Measurements from ENCODE around the gene ARSI.

Gene ARSI

DNA sequence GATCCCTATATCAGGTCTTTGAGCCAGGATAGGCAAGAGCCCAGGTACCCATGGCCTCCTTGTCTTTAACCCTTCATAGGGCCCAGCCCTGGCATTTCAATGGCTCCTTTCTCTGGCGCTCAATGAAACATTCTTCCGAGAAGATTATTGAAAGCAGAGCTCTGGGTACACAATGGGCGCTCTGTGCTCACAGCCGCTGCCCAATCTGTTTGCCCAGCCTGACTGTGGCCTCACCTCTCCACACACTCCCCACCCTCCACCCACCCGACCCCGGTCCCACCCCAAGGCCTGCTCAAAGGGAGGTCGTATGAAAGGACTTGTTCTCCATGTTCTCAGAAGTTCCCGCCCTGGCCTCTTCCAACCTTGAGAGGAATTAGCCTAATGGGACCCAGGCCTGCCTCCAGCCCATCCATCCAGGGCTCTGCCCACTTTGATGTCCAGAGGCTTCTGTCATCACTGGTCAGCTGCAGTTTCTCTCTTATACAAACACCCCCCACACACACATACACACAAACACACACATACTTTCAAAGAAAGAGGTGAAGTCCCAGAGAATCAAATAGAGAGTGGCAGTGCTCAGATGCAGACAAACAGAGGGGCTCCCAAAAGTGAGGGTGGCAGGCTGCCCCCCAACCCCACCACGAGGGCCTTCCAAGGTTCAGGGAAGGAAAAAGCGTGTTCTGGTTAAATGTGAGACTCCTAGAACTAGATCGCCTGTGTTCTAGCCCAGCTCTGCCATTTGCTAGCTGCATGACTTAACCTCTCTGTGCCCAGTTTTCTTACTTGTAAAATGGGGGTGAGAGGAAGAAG is 5.1 kb upstream of the ARSI start:
- no peak for DNase-seq (ENCODE audit: low read depth)

- DNase-seq (ENCODE audit: low read depth): no peak
These were observed 4.1 kb upstream of the ARSI start for GRCh38 chr5:150306775-150307174.

GRCh38 chr5:150305557-150305956 is 2.9 kb upstream of the ARSI start:
- no peak for DNase-seq (ENCODE audit: low read depth)

GRCh38 chr5:150305095-150305494 is 2.4 kb upstream of the ARSI start:
- no peak for DNase-seq (ENCODE audit: low read depth)

DNA sequence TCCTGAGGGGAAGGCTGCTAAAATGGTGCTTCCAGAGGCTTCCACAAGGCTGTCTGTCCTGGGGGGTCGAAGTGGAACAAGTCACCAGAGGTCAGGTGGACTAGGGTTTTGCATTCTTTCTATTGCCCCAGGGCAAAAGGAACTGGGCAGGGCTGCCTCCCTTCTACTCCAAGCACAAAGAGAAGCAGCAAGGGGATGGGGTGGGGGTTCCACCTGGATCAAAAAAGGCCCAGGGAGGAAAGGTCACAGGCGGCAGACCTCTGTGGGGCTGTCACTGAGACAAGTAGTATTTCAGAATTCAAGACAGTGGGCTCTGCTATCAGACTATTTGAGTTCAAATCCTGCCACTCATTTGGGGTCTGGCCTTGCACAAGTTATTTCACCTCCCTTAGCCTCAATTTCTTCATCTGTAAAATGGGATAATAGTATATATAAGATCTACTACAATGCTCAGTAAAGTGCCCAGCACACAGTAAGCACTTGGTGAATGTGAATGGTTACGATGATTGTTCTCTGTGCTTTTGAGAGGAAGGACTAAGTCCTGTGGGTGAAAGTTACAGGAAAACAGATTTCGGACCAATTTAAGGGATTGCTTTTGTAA is 1.9 kb upstream of the ARSI start:
- no peak for DNase-seq (ENCODE audit: low read depth)

GRCh38 chr5:150303660-150304386 is 1.1 kb upstream of the ARSI start:
- no peak for DNase-seq (ENCODE audit: low read depth)

DNA sequence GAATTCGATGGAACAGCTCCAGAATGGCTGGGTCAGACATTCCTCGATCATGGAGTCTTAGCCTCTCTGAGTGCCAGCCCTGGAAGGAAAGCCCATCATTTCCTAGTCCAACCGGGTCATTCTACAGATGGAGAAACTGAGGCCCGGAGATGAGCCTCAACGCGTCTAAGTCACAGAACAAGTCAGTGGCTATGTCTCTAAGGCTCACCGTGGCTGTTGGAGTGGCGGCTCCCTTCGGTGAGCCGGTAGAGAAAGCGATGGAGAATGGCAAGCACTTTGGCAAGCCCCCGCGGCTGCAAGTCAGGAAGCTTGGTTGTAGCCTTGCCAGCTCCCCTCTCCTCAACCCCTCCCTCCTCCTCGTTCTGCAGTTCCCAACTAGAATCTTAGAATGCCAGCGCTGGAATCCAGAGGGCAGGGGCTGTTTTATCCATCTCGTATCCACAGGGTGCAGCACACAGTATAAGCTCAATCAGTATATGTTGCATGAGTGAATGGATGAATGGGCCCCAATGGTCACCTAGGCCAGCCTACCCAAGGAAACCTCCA is 438 bp upstream of the ARSI start:
- no peak for DNase-seq (ENCODE audit: low read depth)

DNA sequence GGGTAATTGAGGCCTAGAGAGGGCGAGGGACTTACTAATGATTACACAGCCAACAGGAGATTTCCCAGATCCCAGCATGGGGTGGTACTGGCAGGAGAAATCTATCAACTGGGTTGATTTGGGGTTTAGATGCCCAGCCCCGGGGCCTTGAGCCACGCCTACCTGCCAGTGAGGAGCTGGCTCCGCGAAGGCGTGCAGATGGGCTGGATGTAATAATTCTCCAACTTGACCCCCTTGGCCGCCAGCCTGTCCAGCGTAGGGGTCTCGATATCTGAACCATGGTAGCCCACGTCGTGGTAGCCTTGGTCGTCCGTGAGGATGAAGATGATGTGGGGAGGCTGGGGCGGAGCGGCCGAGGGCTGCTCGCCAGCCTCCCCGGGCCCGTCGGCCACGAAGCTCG is 804 bp downstream of the ARSI start:
- DNase-seq (ENCODE audit: low read depth): no peak

DNA sequence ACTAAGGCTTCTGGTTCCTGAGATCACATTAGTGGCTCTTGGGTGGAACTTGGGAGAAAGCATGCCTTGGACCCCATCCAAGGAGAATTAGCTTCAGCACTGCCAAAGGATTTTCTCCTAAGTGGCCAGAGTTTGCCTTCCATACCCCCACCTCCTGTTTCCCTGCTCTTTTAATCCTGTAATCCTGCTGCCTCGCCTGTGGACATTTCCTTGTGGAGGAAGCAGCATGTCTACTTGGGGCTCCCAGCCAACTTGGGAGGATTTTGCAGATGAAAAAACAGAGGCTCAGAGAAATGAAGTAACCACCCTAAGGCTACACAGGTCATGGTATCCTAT is 1.6 kb downstream of the ARSI start:
- no peak for DNase-seq (ENCODE audit: low read depth)

- no peak for DNase-seq (ENCODE audit: low read depth)
These were observed 2.1 kb downstream of the ARSI start for GRCh38 chr5:150300496-150301169.

DNA sequence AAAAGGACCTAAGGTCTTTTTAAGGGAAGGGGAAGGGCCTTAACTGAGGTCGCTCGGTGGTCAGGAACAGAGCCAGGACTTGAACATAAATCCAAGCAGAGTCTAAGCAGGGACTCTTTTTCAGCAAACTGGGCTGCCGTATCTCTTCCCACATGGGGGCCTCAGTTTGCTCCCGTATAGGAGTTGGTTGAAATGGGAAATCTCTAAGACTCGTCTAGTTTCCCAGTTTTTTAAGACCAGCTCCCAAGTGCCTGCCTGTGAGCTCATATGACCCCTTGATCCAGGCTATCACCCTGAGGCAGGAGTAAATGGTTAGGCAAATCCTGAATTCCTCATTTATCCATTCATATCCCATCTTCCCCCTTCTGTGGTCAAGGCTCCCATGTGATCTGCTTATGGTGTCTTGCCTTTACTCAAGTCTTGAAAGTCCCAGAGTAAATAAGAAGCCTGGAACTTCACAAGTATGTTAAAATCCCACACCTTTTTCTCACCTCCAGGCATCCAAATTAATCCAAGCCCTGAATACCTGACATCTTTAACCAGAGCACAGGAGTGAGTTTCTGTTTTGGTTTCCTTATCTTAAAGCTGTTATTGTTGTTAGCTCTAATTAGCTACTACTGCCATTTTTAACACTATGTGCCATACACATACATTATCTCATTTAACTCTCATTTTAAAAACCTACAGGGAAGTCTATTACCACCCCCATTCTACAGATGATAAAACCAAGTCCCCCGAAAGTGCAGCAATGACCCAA is 3.0 kb downstream of the ARSI start:
- DNase-seq (ENCODE audit: low read depth): no peak

DNA sequence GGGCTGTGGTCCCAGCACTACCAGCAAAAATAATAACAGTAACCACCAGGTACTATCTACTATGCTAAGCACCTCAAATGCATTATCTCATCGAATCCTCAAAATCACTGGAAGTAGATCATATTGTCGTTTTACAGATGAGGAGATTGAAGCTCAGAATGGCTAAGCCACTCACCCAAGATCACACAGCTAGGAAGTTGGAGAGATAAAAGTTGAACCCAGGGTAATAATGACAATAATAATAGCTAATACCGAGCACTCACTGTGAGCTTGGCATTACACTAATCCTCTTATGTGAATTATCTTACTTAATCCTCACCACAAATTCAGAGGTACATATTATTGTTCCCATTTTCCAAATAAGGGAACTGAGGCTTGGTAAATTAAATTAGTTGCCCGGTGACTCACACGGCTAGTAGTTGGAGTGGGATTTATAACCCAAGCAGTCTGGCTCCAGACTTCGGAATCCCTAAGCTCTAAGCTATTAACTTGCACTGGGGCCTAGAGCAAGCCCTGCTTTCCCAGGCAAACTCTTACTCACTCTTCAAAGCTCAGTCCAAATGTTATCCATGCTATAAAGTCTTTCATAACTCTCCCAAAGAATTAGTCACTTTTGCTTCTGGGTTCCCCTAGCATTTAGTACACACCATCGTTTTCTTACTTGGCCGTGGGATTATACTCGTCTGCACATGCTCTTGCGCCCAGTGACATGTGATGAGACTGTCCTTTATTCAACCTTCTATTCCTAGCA is 3.8 kb downstream of the ARSI start:
- no peak for DNase-seq (ENCODE audit: low read depth)

- DNase-seq (ENCODE audit: low read depth): no peak
These were observed 4.6 kb downstream of the ARSI start for GRCh38 chr5:150297934-150298595.

DNA sequence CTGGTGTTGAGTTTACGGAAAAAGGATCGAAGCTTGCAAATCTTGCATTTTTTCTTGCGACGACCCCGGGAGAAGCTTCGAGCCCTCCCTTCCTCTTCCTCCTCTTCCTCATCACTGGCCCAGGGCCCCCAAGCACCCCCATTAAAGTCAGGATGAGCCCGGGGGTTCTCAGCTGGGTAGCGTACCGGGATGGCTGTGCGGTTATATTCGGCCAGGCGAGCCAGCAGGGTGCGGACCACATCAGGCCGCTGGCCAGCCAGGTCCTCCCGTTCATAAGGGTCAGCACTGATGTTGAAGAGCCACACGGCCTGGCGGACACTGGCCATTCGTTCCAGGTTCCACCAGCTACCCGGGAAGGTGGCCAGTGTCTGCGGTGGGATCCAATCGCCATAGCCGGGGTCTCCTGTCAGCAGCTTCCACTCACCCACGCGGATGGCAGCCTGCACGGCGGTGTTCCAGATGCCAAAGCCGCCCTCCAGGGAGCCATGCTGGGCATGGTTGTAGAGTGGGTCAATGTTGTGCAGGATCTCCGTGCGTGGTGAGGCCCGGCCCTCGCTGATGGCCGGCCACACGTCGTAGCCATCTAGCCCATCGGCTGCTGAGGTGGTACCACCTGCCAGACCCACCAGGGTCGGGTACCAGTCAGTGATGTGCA is 5.3 kb downstream of the ARSI start:
- no peak for DNase-seq (ENCODE audit: low read depth)

DNA sequence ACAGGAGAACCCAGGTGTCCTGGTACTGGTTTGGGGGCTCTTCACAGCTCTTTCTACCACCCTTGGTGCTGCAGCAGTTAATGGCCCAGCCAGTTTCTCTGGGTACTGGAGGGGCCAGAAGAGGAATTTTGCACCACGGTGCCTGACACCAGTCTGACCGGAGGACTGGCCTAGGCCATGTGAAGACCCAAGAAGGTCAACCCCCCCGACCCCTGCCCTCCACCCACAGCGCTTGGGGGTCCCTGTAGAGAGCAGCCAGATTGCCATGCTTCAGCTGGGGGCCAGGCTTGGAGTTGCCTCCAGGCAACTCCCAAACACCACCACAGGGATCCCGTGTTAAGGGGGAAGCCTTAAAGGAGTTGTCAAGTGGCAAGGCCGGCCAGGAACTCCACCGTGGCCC is 6.2 kb downstream of the ARSI start:
- no peak for DNase-seq (ENCODE audit: low read depth)

DNA sequence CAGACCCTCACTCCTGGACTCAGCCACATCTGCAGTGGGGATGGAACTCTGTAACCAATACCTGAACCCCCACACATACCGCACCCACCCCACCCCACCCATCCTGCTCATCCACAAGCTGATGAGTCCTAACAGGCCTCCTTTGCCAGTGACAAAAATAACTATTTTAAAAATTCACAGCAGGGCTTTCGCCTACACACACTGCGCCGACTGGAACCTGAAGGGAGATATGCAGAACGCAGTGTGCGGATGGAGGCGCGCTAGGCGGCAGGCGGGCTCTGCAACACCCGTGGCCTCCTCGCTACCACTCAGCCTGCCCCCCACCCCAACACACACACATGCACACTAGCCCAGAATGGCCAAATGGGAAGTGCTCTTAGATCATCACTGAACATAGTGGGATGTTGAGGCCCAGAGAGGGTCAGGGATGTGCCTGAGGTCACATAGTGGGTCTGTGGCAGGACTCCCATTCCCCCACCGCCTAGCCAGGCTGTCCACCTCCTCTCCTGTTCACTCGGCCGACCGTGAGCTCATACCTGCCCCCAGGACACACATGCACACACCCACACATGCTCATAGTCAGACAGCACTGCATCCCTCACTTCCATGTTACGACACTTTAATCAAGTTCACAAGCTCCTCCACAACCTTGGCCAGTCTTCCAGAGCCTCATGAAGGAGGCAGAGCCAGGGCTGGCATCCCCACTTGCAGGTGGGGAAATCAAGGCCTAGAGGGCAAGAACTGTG is 6.8 kb downstream of the ARSI start:
- no peak for DNase-seq (ENCODE audit: low read depth)

GRCh38 chr5:150295172-150295634 is 7.5 kb downstream of the ARSI start:
- DNase-seq (ENCODE audit: low read depth): no peak

DNA sequence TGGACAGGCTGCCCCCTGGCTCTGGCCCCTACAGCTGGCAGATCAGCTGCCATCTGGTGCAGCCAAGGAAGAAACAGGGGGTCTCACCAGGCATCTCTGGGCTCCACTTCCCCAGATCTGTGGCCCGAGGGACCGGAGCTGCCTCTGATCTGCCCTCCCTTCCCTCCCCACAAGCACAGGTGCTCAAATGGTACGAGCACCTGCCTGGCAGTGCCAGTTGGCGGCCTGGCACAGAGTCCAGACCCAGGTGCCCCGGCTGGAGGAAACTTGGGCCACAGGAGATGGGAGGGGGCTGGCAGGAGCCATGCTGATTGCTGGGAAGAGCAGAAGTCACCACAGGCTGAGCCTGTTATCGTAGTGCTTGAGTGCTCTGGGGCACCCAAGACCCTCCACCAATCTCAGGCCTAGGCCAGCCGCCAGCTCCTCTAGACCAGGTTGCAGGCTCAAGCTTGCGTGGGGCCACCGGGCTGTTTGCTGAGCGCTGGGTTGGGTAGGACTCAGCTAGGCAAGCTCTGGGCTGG is 8.1 kb downstream of the ARSI start:
- DNase-seq (ENCODE audit: low read depth): no peak
